ENCODE data around the gene ST6GALNAC6.

DNA sequence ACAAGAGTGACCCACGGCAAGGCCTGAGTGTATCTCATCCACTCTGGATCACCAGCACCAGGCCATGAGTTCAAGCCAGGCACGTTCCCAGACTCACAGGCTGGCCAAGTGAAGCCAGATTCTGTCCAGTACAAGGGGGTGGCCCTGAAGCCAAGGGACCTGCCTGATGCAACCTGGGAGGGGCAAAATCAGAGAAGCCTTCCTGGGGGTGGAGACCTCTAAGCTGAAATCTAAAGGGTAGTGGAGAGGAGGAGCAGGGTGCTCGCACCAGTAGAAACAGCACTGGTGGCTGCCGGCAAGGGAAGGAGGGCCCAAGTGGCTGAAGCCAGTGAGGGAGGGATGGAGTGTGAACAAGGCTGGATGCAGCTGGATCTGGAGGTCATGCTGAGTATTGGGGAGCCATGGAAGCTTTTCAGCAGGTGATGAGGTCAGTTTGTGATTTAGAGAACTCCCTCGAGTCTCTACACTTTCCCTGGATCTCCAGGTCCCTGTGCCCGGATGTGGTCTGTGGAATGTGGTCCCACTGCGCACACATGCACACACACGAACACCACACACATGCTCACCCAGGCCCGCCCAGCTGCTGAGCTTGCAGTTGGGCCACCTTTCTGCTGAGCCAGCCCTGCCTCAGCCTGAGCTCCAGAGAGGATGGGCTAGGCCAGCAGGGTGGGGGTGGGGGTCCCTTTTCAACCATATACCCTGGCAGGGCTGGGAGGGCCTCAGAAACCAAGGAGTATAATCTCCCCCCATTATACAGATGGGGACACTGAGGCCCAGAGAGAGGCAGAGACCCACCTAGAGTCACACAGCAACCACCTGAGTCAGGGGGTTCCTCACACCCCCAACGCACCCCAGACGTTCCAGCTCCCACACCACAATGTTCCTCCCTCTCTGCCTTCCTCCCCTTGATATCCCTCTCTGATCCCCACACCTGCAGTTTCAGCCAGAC is 29.5 kb upstream of the ST6GALNAC6 start:
- no peak for TF ChIP-seq GABPA (IDR thresholded peaks at IDR 0.05 in 1 of 2, conservative IDR thresholded peaks at IDR 0.05 in 1 of 2)
- TF ChIP-seq, protein P1, sequence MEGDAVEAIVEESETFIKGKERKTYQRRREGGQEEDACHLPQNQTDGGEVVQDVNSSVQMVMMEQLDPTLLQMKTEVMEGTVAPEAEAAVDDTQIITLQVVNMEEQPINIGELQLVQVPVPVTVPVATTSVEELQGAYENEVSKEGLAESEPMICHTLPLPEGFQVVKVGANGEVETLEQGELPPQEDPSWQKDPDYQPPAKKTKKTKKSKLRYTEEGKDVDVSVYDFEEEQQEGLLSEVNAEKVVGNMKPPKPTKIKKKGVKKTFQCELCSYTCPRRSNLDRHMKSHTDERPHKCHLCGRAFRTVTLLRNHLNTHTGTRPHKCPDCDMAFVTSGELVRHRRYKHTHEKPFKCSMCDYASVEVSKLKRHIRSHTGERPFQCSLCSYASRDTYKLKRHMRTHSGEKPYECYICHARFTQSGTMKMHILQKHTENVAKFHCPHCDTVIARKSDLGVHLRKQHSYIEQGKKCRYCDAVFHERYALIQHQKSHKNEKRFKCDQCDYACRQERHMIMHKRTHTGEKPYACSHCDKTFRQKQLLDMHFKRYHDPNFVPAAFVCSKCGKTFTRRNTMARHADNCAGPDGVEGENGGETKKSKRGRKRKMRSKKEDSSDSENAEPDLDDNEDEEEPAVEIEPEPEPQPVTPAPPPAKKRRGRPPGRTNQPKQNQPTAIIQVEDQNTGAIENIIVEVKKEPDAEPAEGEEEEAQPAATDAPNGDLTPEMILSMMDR (IDR thresholded peaks at IDR 0.05; ENCODE audit: low read depth, low read length, missing input control), result no peak
- TF ChIP-seq, protein P2, sequence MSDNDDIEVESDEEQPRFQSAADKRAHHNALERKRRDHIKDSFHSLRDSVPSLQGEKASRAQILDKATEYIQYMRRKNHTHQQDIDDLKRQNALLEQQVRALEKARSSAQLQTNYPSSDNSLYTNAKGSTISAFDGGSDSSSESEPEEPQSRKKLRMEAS (IDR thresholded peaks at IDR 0.05), result no peak
- no peak for TF ChIP-seq RAD21 (IDR thresholded peaks at IDR 0.05)
- TF ChIP-seq FOXA1 (IDR thresholded peaks at IDR 0.05), result no peak
- TF ChIP-seq TAF1 (conservative IDR thresholded peaks at IDR 0.05), result no peak
- TF ChIP-seq SP1 (IDR thresholded peaks at IDR 0.05), result no peak
- no peak for TF ChIP-seq JUND (IDR thresholded peaks at IDR 0.05)
- TF ChIP-seq, protein P3, sequence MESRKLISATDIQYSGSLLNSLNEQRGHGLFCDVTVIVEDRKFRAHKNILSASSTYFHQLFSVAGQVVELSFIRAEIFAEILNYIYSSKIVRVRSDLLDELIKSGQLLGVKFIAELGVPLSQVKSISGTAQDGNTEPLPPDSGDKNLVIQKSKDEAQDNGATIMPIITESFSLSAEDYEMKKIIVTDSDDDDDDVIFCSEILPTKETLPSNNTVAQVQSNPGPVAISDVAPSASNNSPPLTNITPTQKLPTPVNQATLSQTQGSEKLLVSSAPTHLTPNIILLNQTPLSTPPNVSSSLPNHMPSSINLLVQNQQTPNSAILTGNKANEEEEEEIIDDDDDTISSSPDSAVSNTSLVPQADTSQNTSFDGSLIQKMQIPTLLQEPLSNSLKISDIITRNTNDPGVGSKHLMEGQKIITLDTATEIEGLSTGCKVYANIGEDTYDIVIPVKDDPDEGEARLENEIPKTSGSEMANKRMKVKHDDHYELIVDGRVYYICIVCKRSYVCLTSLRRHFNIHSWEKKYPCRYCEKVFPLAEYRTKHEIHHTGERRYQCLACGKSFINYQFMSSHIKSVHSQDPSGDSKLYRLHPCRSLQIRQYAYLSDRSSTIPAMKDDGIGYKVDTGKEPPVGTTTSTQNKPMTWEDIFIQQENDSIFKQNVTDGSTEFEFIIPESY (IDR thresholded peaks at IDR 0.05), result no peak
- TF ChIP-seq, protein P4, sequence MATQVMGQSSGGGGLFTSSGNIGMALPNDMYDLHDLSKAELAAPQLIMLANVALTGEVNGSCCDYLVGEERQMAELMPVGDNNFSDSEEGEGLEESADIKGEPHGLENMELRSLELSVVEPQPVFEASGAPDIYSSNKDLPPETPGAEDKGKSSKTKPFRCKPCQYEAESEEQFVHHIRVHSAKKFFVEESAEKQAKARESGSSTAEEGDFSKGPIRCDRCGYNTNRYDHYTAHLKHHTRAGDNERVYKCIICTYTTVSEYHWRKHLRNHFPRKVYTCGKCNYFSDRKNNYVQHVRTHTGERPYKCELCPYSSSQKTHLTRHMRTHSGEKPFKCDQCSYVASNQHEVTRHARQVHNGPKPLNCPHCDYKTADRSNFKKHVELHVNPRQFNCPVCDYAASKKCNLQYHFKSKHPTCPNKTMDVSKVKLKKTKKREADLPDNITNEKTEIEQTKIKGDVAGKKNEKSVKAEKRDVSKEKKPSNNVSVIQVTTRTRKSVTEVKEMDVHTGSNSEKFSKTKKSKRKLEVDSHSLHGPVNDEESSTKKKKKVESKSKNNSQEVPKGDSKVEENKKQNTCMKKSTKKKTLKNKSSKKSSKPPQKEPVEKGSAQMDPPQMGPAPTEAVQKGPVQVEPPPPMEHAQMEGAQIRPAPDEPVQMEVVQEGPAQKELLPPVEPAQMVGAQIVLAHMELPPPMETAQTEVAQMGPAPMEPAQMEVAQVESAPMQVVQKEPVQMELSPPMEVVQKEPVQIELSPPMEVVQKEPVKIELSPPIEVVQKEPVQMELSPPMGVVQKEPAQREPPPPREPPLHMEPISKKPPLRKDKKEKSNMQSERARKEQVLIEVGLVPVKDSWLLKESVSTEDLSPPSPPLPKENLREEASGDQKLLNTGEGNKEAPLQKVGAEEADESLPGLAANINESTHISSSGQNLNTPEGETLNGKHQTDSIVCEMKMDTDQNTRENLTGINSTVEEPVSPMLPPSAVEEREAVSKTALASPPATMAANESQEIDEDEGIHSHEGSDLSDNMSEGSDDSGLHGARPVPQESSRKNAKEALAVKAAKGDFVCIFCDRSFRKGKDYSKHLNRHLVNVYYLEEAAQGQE (IDR thresholded peaks at IDR 0.05), result no peak
- TF ChIP-seq, protein P5, sequence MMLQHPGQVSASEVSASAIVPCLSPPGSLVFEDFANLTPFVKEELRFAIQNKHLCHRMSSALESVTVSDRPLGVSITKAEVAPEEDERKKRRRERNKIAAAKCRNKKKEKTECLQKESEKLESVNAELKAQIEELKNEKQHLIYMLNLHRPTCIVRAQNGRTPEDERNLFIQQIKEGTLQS (IDR thresholded peaks at IDR 0.05), result no peak
